LNCAP (cell line): ENCODE results near the gene TTC4.
A peak's percentile ranks its signal among the peaks of the same experiment; 100 is the strongest.

ENCODE experiments used
- CTCF ChIP-seq: fragments of 450-650 bp; IDR thresholded peaks from 2 replicates; pipeline ENCODE4 v1.5.1; 2017; ENCODE audit warnings: mild to moderate bottlenecking

TTC4 gene

GRCh38 chr1:54715493-54716298 is at the start of gene TTC4:
TTC4 (plus strand) TSS chr1:54715861; CDS start chr1:54715909, 48 bp downstream.
- TF ChIP-seq CTCF = no peak

- no peak for TF ChIP-seq CTCF
Observed at GRCh38 chr1:54666333-54666732, 49.3 kb upstream of the TTC4 start.

- TF ChIP-seq CTCF = no peak
Observed at GRCh38 chr1:54667797-54668196, 47.9 kb upstream of the TTC4 start.

GRCh38 chr1:54668567-54668966 is 47.1 kb upstream of the TTC4 start:
- TF ChIP-seq CTCF = no peak

- peak; percentile 89 for TF ChIP-seq CTCF
Observed at GRCh38 chr1:54671985-54672608, 43.6 kb upstream of the TTC4 start.

GRCh38 chr1:54678776-54679643 is 36.7 kb upstream of the TTC4 start:
- no peak for TF ChIP-seq CTCF

- TF ChIP-seq CTCF = no peak
Observed at GRCh38 chr1:54679706-54680105, 36.0 kb upstream of the TTC4 start.
